Ovary (tissue), 3 donors: ENCODE results near the gene KRTAP5-3.

ENCODE experiments used
- CTCF ChIP-seq, 3 donors: fragments of 450-650 bp in 2 of 3; fragments of 200-600 bp in 1 of 3; IDR thresholded peaks; one replicate each; pipeline versions ENCODE4 v1.5.1 to v1.8.0; 2016 to 2022; ENCODE audit warnings: antibody characterized with exemption in 3 of 3, mild to moderate bottlenecking in 1 of 3
- EP300 ChIP-seq: sonication (generic); formaldehyde crosslinking; IDR thresholded peaks from one replicate; pipeline ENCODE4 v1.6.1; 2017; ENCODE audit warnings: antibody characterized with exemption
- donor health status: DM: no; HTN: no; CAD: no.

DNA sequence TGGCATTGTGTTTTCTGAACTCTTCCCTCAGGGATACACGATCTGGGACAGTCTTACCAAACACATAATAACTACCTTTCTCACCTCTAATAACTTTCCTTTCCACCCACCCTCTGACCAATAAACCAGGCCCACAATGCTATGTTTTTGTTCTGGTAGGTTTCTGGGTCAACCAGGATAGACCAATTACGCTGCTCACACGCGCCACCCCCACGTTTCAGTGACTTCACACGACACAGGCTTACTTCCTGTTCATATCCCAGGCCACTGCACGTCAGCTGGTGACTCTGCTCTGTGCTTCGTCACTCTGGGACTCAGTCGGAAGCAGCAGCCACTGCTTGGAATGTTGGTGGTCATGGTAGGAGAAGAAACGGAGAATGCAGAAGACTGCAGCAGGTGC is 11.2 kb upstream of the KRTAP5-3 start:
- TF ChIP-seq CTCF (IDR thresholded peaks at IDR 0.05), result no peak
- TF ChIP-seq EP300, result no peak
